Measurements from ENCODE around the gene BRD3.

Gene BRD3

GRCh38 chr9:134049772-134050588, 17.8 kb downstream of the BRD3 start:
- 96% methylated on average over 19 of the region's 28 CpGs for WGBS (ENCODE audit: insufficient coverage)
- Histone ChIP-seq H3K4me1 (ENCODE audit: control extremely low read depth in 1 of 4, control insufficient read depth in 4 of 4, insufficient read depth in 4 of 4, low read length in 3 of 4) (no peaks in the 10 kb centered on the region), H3K9me3 (ENCODE audit: control extremely low read depth in 1 of 5, control insufficient read depth in 4 of 5, insufficient read depth in 2 of 5, low read depth in 1 of 5, low read length in 4 of 5) (no peaks in the 10 kb centered on the region), H3K27me3 (replicated peaks in 2 of 5; ENCODE audit: control insufficient read depth in 4 of 5, insufficient read depth in 5 of 5, low read length in 4 of 5) (no peaks in the 10 kb centered on the region), H3K4me3 (ENCODE audit: control insufficient read depth in 1 of 7, extremely low read depth in 1 of 7, insufficient read depth in 4 of 7, low read depth in 2 of 7, low read length in 6 of 7) (no peak overlapping the region), H3K27ac (ENCODE audit: insufficient read depth in 1 of 2, low read depth in 1 of 2, low read length in 2 of 2, poor library complexity in 1 of 2, severe bottlenecking in 2 of 2) (no peak overlapping the region), H3K36me3 (ENCODE audit: control insufficient read depth in 4 of 4, insufficient read depth in 4 of 4, low read length in 3 of 4) (peaks cover 6 to 87% (median 63%) of the 10 kb centered on the region in 4 experiments)
- DNase-seq = no peak
- CTCF ChIA-PET = interaction anchor here (1.4 kb wide), 1 partner anchor 56 kb away, joined by 3 read pairs; no protein-coding TSS in a partner anchor
- POLR2A ChIA-PET = no interaction called here

GRCh38 chr9:134049236-134049635, 18.6 kb downstream of the BRD3 start:
- POLR2A ChIA-PET = no interaction called here
- no peak overlapping the region for H3K27ac ChIP-seq (ENCODE audit: insufficient read depth in 1 of 2, low read depth in 1 of 2, low read length in 2 of 2, poor library complexity in 1 of 2, severe bottlenecking in 2 of 2)
- H3K4me1 ChIP-seq (ENCODE audit: control extremely low read depth in 1 of 4, control insufficient read depth in 4 of 4, insufficient read depth in 4 of 4, low read length in 3 of 4) = no peaks in the 10 kb centered on the region
- H3K27me3 ChIP-seq (replicated peaks in 2 of 5; ENCODE audit: control insufficient read depth in 4 of 5, insufficient read depth in 5 of 5, low read length in 4 of 5) = no peaks in the 10 kb centered on the region
- CTCF ChIA-PET = no interaction called here
- 91% methylated on average over 16 of the region's 20 CpGs for WGBS (ENCODE audit: insufficient coverage)
- no peak overlapping the region for H3K4me3 ChIP-seq (ENCODE audit: control insufficient read depth in 1 of 7, extremely low read depth in 1 of 7, insufficient read depth in 4 of 7, low read depth in 2 of 7, low read length in 6 of 7)
- DNase-seq = no peak
- no peaks in the 10 kb centered on the region for H3K9me3 ChIP-seq (ENCODE audit: control extremely low read depth in 1 of 5, control insufficient read depth in 4 of 5, insufficient read depth in 2 of 5, low read depth in 1 of 5, low read length in 4 of 5)
- H3K36me3 ChIP-seq (ENCODE audit: control insufficient read depth in 4 of 4, insufficient read depth in 4 of 4, low read length in 3 of 4) = peaks cover 6 to 92% (median 70%) of the 10 kb centered on the region in 4 experiments

GRCh38 chr9:134048582-134048968, 19.3 kb downstream of the BRD3 start:
- Histone ChIP-seq H3K4me3 (ENCODE audit: control insufficient read depth in 1 of 7, extremely low read depth in 1 of 7, insufficient read depth in 4 of 7, low read depth in 2 of 7, low read length in 6 of 7) (no peak overlapping the region), H3K27me3 (replicated peaks in 2 of 5; ENCODE audit: control insufficient read depth in 4 of 5, insufficient read depth in 5 of 5, low read length in 4 of 5) (no peaks in the 10 kb centered on the region), H3K27ac (ENCODE audit: insufficient read depth in 1 of 2, low read depth in 1 of 2, low read length in 2 of 2, poor library complexity in 1 of 2, severe bottlenecking in 2 of 2) (no peak overlapping the region), H3K36me3 (ENCODE audit: control insufficient read depth in 4 of 4, insufficient read depth in 4 of 4, low read length in 3 of 4) (peaks cover 6 to 96% (median 74%) of the 10 kb centered on the region in 4 experiments), H3K4me1 (ENCODE audit: control extremely low read depth in 1 of 4, control insufficient read depth in 4 of 4, insufficient read depth in 4 of 4, low read length in 3 of 4) (no peaks in the 10 kb centered on the region), H3K9me3 (ENCODE audit: control extremely low read depth in 1 of 5, control insufficient read depth in 4 of 5, insufficient read depth in 2 of 5, low read depth in 1 of 5, low read length in 4 of 5) (no peaks in the 10 kb centered on the region)
- ChIA-PET POLR2A (no interaction called here), CTCF (interaction anchor here (1.1 kb wide), 1 partner anchor 13 kb away, joined by 3 read pairs; no protein-coding TSS in a partner anchor)
- no peak for DNase-seq
- WGBS (ENCODE audit: insufficient coverage) = 97% methylated on average over 12 of the region's 12 CpGs

GRCh38 chr9:134047868-134048581, 19.8 kb downstream of the BRD3 start:
- CTCF ChIA-PET = interaction anchor here (1.1 to 1.9 kb wide), 2 partner anchors 14 to 16 kb away, joined by 3 to 5 read pairs; no protein-coding TSS in a partner anchor
- WGBS (ENCODE audit: insufficient coverage) = 98% methylated on average over 47 of the region's 53 CpGs
- POLR2A ChIA-PET = no interaction called here
- H3K4me1 ChIP-seq (ENCODE audit: control extremely low read depth in 1 of 4, control insufficient read depth in 4 of 4, insufficient read depth in 4 of 4, low read length in 3 of 4) = no peaks in the 10 kb centered on the region
- no peak overlapping the region for H3K4me3 ChIP-seq (ENCODE audit: control insufficient read depth in 1 of 7, extremely low read depth in 1 of 7, insufficient read depth in 4 of 7, low read depth in 2 of 7, low read length in 6 of 7)
- H3K27ac ChIP-seq (ENCODE audit: insufficient read depth in 1 of 2, low read depth in 1 of 2, low read length in 2 of 2, poor library complexity in 1 of 2, severe bottlenecking in 2 of 2) = no peak overlapping the region
- peaks cover 6 to 97% (median 76%) of the 10 kb centered on the region in 4 experiments for H3K36me3 ChIP-seq (ENCODE audit: control insufficient read depth in 4 of 4, insufficient read depth in 4 of 4, low read length in 3 of 4)
- no peak for DNase-seq
- no peaks in the 10 kb centered on the region for H3K9me3 ChIP-seq (ENCODE audit: control extremely low read depth in 1 of 5, control insufficient read depth in 4 of 5, insufficient read depth in 2 of 5, low read depth in 1 of 5, low read length in 4 of 5)
- H3K27me3 ChIP-seq (replicated peaks in 2 of 5; ENCODE audit: control insufficient read depth in 4 of 5, insufficient read depth in 5 of 5, low read length in 4 of 5) = no peaks in the 10 kb centered on the region

GRCh38 chr9:134046894-134047681, 20.7 kb downstream of the BRD3 start:
- H3K9me3 ChIP-seq (ENCODE audit: control extremely low read depth in 1 of 5, control insufficient read depth in 4 of 5, insufficient read depth in 2 of 5, low read depth in 1 of 5, low read length in 4 of 5) = no peaks in the 10 kb centered on the region
- H3K4me1 ChIP-seq (ENCODE audit: control extremely low read depth in 1 of 4, control insufficient read depth in 4 of 4, insufficient read depth in 4 of 4, low read length in 3 of 4) = no peaks in the 10 kb centered on the region
- ChIA-PET CTCF (interaction anchor here (1.0 to 1.9 kb wide), 3 partner anchors 9 to 17 kb away, joined by 3 to 5 read pairs (median 4); no protein-coding TSS in a partner anchor), POLR2A (no interaction called here)
- H3K27me3 ChIP-seq (replicated peaks in 2 of 5; ENCODE audit: control insufficient read depth in 4 of 5, insufficient read depth in 5 of 5, low read length in 4 of 5) = no peaks in the 10 kb centered on the region
- H3K27ac ChIP-seq (ENCODE audit: insufficient read depth in 1 of 2, low read depth in 1 of 2, low read length in 2 of 2, poor library complexity in 1 of 2, severe bottlenecking in 2 of 2) = no peak overlapping the region
- H3K36me3 ChIP-seq (ENCODE audit: control insufficient read depth in 4 of 4, insufficient read depth in 4 of 4, low read length in 3 of 4) = peaks cover 3 to 95% (median 72%) of the 10 kb centered on the region in 4 experiments
- 97% methylated on average over 18 of the region's 21 CpGs for WGBS (ENCODE audit: insufficient coverage)
- DNase-seq = no peak
- H3K4me3 ChIP-seq (ENCODE audit: control insufficient read depth in 1 of 7, extremely low read depth in 1 of 7, insufficient read depth in 4 of 7, low read depth in 2 of 7, low read length in 6 of 7) = no peak overlapping the region

GRCh38 chr9:134045841-134046544, 21.8 kb downstream of the BRD3 start:
- Histone ChIP-seq H3K9me3 (ENCODE audit: control extremely low read depth in 1 of 5, control insufficient read depth in 4 of 5, insufficient read depth in 2 of 5, low read depth in 1 of 5, low read length in 4 of 5) (no peaks in the 10 kb centered on the region), H3K4me3 (ENCODE audit: control insufficient read depth in 1 of 7, extremely low read depth in 1 of 7, insufficient read depth in 4 of 7, low read depth in 2 of 7, low read length in 6 of 7) (no peak overlapping the region), H3K27me3 (replicated peaks in 2 of 5; ENCODE audit: control insufficient read depth in 4 of 5, insufficient read depth in 5 of 5, low read length in 4 of 5) (no peaks in the 10 kb centered on the region), H3K4me1 (ENCODE audit: control extremely low read depth in 1 of 4, control insufficient read depth in 4 of 4, insufficient read depth in 4 of 4, low read length in 3 of 4) (no peaks in the 10 kb centered on the region), H3K36me3 (ENCODE audit: control insufficient read depth in 4 of 4, insufficient read depth in 4 of 4, low read length in 3 of 4) (peaks cover 3 to 96% (median 71%) of the 10 kb centered on the region in 4 experiments), H3K27ac (ENCODE audit: insufficient read depth in 1 of 2, low read depth in 1 of 2, low read length in 2 of 2, poor library complexity in 1 of 2, severe bottlenecking in 2 of 2) (no peak overlapping the region)
- WGBS (ENCODE audit: insufficient coverage) = 97% methylated on average over 24 of the region's 26 CpGs
- no peak for DNase-seq
- ChIA-PET CTCF (interaction anchor here (1.0 to 1.9 kb wide), 3 partner anchors 10 to 19 kb away, joined by 3 to 5 read pairs (median 4); no protein-coding TSS in a partner anchor), POLR2A (no interaction called here)

Measured in common myeloid progenitor, CD34-positive (primary cell).